ENCODE results near the gene SPDYE16.
"Not testable (repeated sequence)": the region's sequence is repeated elsewhere in the genome, so short reads cannot be mapped to it uniquely, and the experiment has no call there.

- not testable (repeated sequence) for TF ChIP-seq POLR2A, CTCF (IDR thresholded peaks at IDR 0.05)
These were observed 25.6 kb upstream of the SPDYE16 start for GRCh38 chr7:76568742-76569141.

Measured in right lobe of liver (tissue), 4 donors.